ENCODE data around the gene LOC128125822.

Gene LOC128125822

GRCh38 chr6:63578757-63579156 is 6.5 kb downstream of the LOC128125822 start:
- no peak overlapping the region for H2BK15ac ChIP-seq (ENCODE audit: low read depth, low read length)

More at GRCh38 chr6:63578757-63579156, 6.5 kb downstream of the LOC128125822 start:
- TF ChIP-seq RAD21 (IDR thresholded peaks at IDR 0.05; ENCODE audit: low read length): no peak
- TF ChIP-seq BHLHE40 (IDR thresholded peaks at IDR 0.05; ENCODE audit: low read depth, low read length): no peak
- TF ChIP-seq, protein P1, sequence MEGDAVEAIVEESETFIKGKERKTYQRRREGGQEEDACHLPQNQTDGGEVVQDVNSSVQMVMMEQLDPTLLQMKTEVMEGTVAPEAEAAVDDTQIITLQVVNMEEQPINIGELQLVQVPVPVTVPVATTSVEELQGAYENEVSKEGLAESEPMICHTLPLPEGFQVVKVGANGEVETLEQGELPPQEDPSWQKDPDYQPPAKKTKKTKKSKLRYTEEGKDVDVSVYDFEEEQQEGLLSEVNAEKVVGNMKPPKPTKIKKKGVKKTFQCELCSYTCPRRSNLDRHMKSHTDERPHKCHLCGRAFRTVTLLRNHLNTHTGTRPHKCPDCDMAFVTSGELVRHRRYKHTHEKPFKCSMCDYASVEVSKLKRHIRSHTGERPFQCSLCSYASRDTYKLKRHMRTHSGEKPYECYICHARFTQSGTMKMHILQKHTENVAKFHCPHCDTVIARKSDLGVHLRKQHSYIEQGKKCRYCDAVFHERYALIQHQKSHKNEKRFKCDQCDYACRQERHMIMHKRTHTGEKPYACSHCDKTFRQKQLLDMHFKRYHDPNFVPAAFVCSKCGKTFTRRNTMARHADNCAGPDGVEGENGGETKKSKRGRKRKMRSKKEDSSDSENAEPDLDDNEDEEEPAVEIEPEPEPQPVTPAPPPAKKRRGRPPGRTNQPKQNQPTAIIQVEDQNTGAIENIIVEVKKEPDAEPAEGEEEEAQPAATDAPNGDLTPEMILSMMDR (conservative IDR thresholded peaks at IDR 0.05; ENCODE audit: low read depth, low read length): no peak
- no peak for TF ChIP-seq CHD1 (IDR thresholded peaks at IDR 0.05; ENCODE audit: low read depth, low read length)
- no peak for TF ChIP-seq POLR2A (IDR thresholded peaks at IDR 0.05; ENCODE audit: low read depth, low read length)
- TF ChIP-seq NFE2L2 (IDR thresholded peaks at IDR 0.05; ENCODE audit: low read depth, low read length): no peak
- no peak for TF ChIP-seq CEBPB (IDR thresholded peaks at IDR 0.05; ENCODE audit: low read depth, low read length)
- no peak for TF ChIP-seq FOS (IDR thresholded peaks at IDR 0.05; ENCODE audit: low read depth, low read length)
- no peak for TF ChIP-seq MXI1 (IDR thresholded peaks at IDR 0.05; ENCODE audit: borderline replicate concordance, low read depth, low read length)
- TF ChIP-seq, protein P2, sequence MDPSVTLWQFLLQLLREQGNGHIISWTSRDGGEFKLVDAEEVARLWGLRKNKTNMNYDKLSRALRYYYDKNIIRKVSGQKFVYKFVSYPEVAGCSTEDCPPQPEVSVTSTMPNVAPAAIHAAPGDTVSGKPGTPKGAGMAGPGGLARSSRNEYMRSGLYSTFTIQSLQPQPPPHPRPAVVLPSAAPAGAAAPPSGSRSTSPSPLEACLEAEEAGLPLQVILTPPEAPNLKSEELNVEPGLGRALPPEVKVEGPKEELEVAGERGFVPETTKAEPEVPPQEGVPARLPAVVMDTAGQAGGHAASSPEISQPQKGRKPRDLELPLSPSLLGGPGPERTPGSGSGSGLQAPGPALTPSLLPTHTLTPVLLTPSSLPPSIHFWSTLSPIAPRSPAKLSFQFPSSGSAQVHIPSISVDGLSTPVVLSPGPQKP (IDR thresholded peaks at IDR 0.05; ENCODE audit: borderline replicate concordance, low read depth, low read length): no peak
- no peak for TF ChIP-seq SMC3 (IDR thresholded peaks at IDR 0.05; ENCODE audit: low read depth, low read length)
- TF ChIP-seq MAFK (IDR thresholded peaks at IDR 0.05; ENCODE audit: low read depth, low read length): no peak
- no peak for TF ChIP-seq USF2 (IDR thresholded peaks at IDR 0.05; ENCODE audit: low read depth, low read length)
- TF ChIP-seq RCOR1 (IDR thresholded peaks at IDR 0.05; ENCODE audit: insufficient replicate concordance, low read length): no peak
- TF ChIP-seq RFX5 (IDR thresholded peaks at IDR 0.05; ENCODE audit: low read depth, low read length): no peak
- TF ChIP-seq MAZ (IDR thresholded peaks at IDR 0.05; ENCODE audit: borderline replicate concordance, low read depth, low read length): no peak
- Histone ChIP-seq H2BK120ac (ENCODE audit: low read depth, low read length) (no peak overlapping the region), H3K9me1 (ENCODE audit: insufficient read depth, low read length) (no peaks in the 10 kb centered on the region), H3K4me1 (ENCODE audit: control insufficient read depth, insufficient read depth, low read length) (no peaks in the 10 kb centered on the region), H3K9ac (ENCODE audit: low read depth, low read length) (no peak overlapping the region), H3K18ac (ENCODE audit: low read depth, low read length) (no peak overlapping the region), H3K14ac (replicated peaks; ENCODE audit: low read depth, low read length) (no peak overlapping the region), H3K9me3 (ENCODE audit: control insufficient read depth, insufficient read depth, low read length) (no peaks in the 10 kb centered on the region), H3K79me1 (ENCODE audit: low read depth in 1 of 2, low read length in 2 of 2) (peaks cover 11% of the 10 kb centered on the region in 2 experiments), H2BK20ac (ENCODE audit: low read depth, low read length) (no peak overlapping the region), H3K4me2 (ENCODE audit: low read depth, low read length) (no peak overlapping the region), H3K4ac (ENCODE audit: low read depth, low read length) (no peak overlapping the region), H4K8ac (ENCODE audit: low read depth in 2 of 2, low read length in 2 of 2) (no peak overlapping the region; a peak in 1 of 4 replicates), H3K56ac (ENCODE audit: extremely low read depth, insufficient read depth, low read length) (no peak overlapping the region), H3K36me3 (ENCODE audit: control insufficient read depth, insufficient read depth, low read length) (peaks cover 36% of the 10 kb centered on the region), H4K91ac (ENCODE audit: insufficient read depth, low read depth, low read length) (no peak overlapping the region), H4K20me1 (ENCODE audit: insufficient read depth, low read length) (peaks cover 37% of the 10 kb centered on the region), H3K23ac (ENCODE audit: low read depth, low read length) (no peak overlapping the region), H2AFZ (replicated peaks; ENCODE audit: low read length, poor library complexity) (no peak overlapping the region), H2AK9ac (replicated peaks; ENCODE audit: low read depth, low read length, poor library complexity) (no peak overlapping the region), H4K5ac (ENCODE audit: low read depth, low read length) (no peak overlapping the region), H3K27me3 (ENCODE audit: control insufficient read depth, insufficient read depth, low read length) (no peaks in the 10 kb centered on the region), H2AK5ac (ENCODE audit: low read depth, low read length) (no peak overlapping the region), H3K4me3 (ENCODE audit: insufficient read depth, low read depth, low read length) (no peak overlapping the region), H3K27ac (ENCODE audit: insufficient read depth, low read length) (no peak overlapping the region), H2BK5ac (ENCODE audit: low read depth, low read length, poor library complexity, severe bottlenecking) (no peak overlapping the region)
- dilution Hi-C loops (cut with HindIII; ENCODE audit: low sequenced_read_pairs, unreplicated experiment) (no loop called here), in situ Hi-C loops (cut with MboI; ENCODE audit: low sequenced_read_pairs) (no loop called here), intact Hi-C loops (cut with micrococcal nuclease) (loop anchor here (10.0 kb wide), 1 partner anchor 124 kb away; no protein-coding TSS in a partner anchor)
- ATAC-seq (ENCODE audit: low read depth) (no peak), DNase-seq (no peak)
- ChIA-PET CTCF (no interaction called here), POLR2A (ENCODE audit: unreplicated experiment) (no interaction called here)
- BruUV-seq (replicated peaks): no TSS peak
- WGBS, 2 experiments (ENCODE audit: extremely low coverage in 2 of 2, insufficient read length in 1 of 2): no CpG with 5 or more reads among the region's 2 CpGs

All from IMR-90 (cell line).